ENCODE results near the gene ARMH3. TPM values are rescaled to one million over a fixed set of nuclear protein-coding genes. Genes with fewer than 3 reads are reported as not detected.
A peak's percentile ranks its signal among the peaks of the same experiment; 100 is the strongest.

ARMH3 gene
- polyA plus RNA-seq = 10 to 100 TPM; 14.1 to 21.7 (median 18.1) TPM
- long read RNA-seq, donor 1, full-length matches to known transcripts = 3 of 3 reads
- long read RNA-seq, donor 1, partial matches to known transcripts = 0 of 3 reads
- long read RNA-seq, donor 1, other reads (novel, unspliced or antisense) = 0 of 3 reads
- long read RNA-seq, donor 2 = 0 reads
- long read RNA-seq, donor 3 = 0 reads
- long read RNA-seq, donor 4 = 0 reads
- long read RNA-seq, donor 5 = 0 reads
- long read RNA-seq, donor 6, partial matches to known transcripts = 0 of 1 reads
- long read RNA-seq, donor 6, other reads (novel, unspliced or antisense) = 0 of 1 reads
- long read RNA-seq, donor 7 = 0 reads
- long read RNA-seq, donor 8 = 0 reads
- long read RNA-seq, donor 9 = 0 reads
- long read RNA-seq, donor 10, full-length matches to known transcripts = 1 of 18 reads
- long read RNA-seq, donor 10, partial matches to known transcripts = 17 of 18 reads
- long read RNA-seq, donor 10, other reads (novel, unspliced or antisense) = 0 of 18 reads

DNA sequence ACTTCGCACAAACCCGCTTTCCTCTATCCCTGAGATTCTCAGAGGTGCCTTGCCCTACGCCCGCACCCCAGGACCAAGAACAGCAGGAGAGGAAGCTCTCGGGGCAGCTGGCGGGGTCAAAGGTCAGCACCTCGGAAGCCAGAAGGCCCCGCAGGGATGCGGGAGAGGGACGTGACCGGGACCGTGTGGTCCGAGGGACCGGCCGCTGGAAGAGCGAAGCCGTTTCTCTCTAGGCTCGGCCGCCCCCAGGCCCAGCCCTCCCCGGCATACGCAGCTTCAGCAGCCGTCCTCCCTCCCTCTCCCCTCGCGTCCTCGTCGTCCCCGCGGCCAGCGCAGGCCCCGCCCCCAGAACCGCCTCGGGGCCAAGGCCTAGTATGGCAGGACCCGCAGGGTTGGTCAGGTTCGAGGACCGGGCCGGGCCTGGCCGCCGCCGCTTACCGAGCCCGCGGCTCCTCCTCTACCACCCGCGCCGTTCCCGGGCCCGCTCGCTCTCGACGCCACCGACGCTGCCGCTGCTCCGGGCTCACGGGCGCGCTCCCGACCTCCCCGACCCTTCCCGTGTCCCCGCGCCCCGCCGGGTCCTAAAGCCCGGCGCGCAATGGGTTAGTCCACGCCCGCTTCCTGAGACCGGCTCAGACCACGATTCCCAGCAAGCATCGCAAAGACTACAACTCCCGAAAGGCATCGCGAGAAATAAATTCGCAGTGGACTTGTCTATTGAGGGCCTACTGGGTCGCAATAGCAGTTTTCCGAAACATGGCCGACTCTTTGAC lies at the start of gene ARMH3:
ARMH3 (minus strand) TSS at position 527 of the 773 bp plus-strand sequence. CDS start 16,059 bp downstream, outside the sequence.
- Histone ChIP-seq H3K27me3 (ENCODE audit: control insufficient read depth in 3 of 3, insufficient read depth in 3 of 3, low read length in 3 of 3) (no peaks in the 10 kb centered on the region), H3K4me1 (ENCODE audit: control insufficient read depth in 3 of 3, insufficient read depth in 2 of 3, low read depth in 1 of 3, low read length in 2 of 3) (peaks cover 2 to 9% (median 2%) of the 10 kb centered on the region in 3 donors), H3K4me3 (ENCODE audit: low read depth in 1 of 3, low read length in 3 of 3) (peak within 1 kb of the TSS; percentile 71 to 99 (median 88)), H3K36me3 (ENCODE audit: control insufficient read depth in 3 of 3, insufficient read depth in 2 of 3, low read depth in 1 of 3, low read length in 3 of 3) (no peaks in the 10 kb centered on the region), H3K27ac (ENCODE audit: low read depth in 1 of 3, low read length in 2 of 3) (peak within 1 kb of the TSS; percentile 81 to 96 (median 90)), H3K9me3 (ENCODE audit: control insufficient read depth in 2 of 2, insufficient read depth in 1 of 2, low read depth in 1 of 2, low read length in 1 of 2) (no peaks in the 10 kb centered on the region)
- DNase-seq (peak; percentile 97 to 98), FAIRE-seq (peak; percentile 10)
- WGBS, 3 donors = 0 to 1% (median 1%) methylated on average over 36 to 79 of the region's 79 CpGs

DNA sequence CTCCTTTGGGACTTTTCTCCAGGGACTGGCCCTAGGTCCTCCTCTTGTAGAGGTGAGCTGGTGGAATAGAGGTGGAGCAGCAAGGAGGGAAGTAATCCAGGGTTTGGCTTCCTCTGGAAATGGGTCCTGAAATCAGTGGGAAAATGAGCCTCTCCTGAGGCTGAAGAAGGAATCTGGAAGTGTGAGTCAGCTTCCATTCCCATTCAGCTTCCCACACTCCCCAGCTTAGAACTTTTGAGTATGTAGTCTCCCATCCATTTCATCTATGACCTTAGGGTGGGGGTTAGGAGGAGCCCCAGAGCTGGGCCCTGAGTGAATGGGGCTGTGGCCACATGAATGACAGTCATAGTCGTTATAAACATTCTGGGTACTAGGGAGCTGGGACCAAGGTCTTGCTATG lies 46.4 kb upstream of the ARMH3 start:
- Histone ChIP-seq H3K4me3 (ENCODE audit: low read depth in 1 of 3, low read length in 3 of 3) (no peak overlapping the region), H3K27me3 (ENCODE audit: control insufficient read depth in 3 of 3, insufficient read depth in 3 of 3, low read length in 3 of 3) (no peaks in the 10 kb centered on the region), H3K4me1 (ENCODE audit: control insufficient read depth in 3 of 3, insufficient read depth in 2 of 3, low read depth in 1 of 3, low read length in 2 of 3) (no peaks in the 10 kb centered on the region), H3K36me3 (ENCODE audit: control insufficient read depth in 3 of 3, insufficient read depth in 2 of 3, low read depth in 1 of 3, low read length in 3 of 3) (peaks cover 0 to 21% (median 0%) of the 10 kb centered on the region in 3 donors), H3K27ac (ENCODE audit: low read depth in 1 of 3, low read length in 2 of 3) (no peak overlapping the region), H3K9me3 (ENCODE audit: control insufficient read depth in 2 of 2, insufficient read depth in 1 of 2, low read depth in 1 of 2, low read length in 1 of 2) (no peaks in the 10 kb centered on the region)
- no peak for DNase-seq
- 52 to 74% (median 63%) methylated on average over 1 of the region's 1 CpG for WGBS, 3 donors
- no peak for FAIRE-seq

DNA sequence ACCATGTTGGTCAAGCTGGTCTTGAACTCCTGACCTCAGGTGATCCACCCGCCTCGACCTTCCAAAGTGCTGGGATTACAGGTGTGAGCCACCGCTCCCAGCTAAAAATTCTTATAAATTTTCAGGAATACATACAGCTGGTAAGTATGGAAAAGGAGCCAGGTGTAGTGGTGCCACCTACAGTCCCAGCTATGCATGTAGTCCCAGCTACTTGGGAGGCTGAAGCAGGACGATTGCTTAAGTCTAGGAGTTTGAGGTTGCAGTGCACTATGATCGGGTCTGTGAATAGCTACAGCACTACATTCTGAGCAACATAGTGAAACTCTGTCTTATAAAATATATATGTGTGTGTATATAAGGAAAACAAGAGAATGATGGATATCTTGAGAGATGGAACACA lies 45.2 kb upstream of the ARMH3 start:
- Histone ChIP-seq H3K4me3 (ENCODE audit: low read depth in 1 of 3, low read length in 3 of 3) (no peak overlapping the region), H3K27me3 (ENCODE audit: control insufficient read depth in 3 of 3, insufficient read depth in 3 of 3, low read length in 3 of 3) (no peaks in the 10 kb centered on the region), H3K9me3 (ENCODE audit: control insufficient read depth in 2 of 2, insufficient read depth in 1 of 2, low read depth in 1 of 2, low read length in 1 of 2) (no peaks in the 10 kb centered on the region), H3K27ac (ENCODE audit: low read depth in 1 of 3, low read length in 2 of 3) (no peak overlapping the region), H3K4me1 (ENCODE audit: control insufficient read depth in 3 of 3, insufficient read depth in 2 of 3, low read depth in 1 of 3, low read length in 2 of 3) (no peaks in the 10 kb centered on the region), H3K36me3 (ENCODE audit: control insufficient read depth in 3 of 3, insufficient read depth in 2 of 3, low read depth in 1 of 3, low read length in 3 of 3) (peaks cover 0 to 10% (median 0%) of the 10 kb centered on the region in 3 donors)
- FAIRE-seq (no peak), DNase-seq (peak in 1 of 2 donors; percentile 26)
- WGBS, 3 donors = 69 to 84% (median 84%) methylated on average over 5 of the region's 5 CpGs

DNA sequence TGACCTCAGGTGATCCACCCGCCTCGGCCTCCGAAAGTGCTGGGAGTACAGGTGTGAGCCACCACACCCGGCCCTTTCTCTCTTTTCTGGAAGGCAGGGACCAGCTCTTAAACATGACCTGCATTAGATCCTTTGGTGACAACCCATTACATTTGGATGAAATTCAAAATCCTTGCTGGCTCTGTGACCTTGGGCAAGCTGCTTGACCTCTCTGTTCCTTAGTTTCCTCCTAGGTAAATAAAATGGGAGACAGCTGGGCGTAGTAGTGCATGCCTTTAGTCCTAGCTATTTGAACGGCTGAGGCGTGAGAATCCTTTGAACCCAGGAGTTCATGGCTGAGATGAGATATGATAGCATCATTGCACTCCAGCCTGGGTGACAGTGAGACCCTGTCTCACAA lies 40.5 kb upstream of the ARMH3 start:
- DNase-seq = no peak
- Histone ChIP-seq H3K4me1 (ENCODE audit: control insufficient read depth in 3 of 3, insufficient read depth in 2 of 3, low read depth in 1 of 3, low read length in 2 of 3) (no peaks in the 10 kb centered on the region), H3K27me3 (ENCODE audit: control insufficient read depth in 3 of 3, insufficient read depth in 3 of 3, low read length in 3 of 3) (no peaks in the 10 kb centered on the region), H3K36me3 (ENCODE audit: control insufficient read depth in 3 of 3, insufficient read depth in 2 of 3, low read depth in 1 of 3, low read length in 3 of 3) (peaks cover 0 to 2% (median 0%) of the 10 kb centered on the region in 3 donors), H3K9me3 (ENCODE audit: control insufficient read depth in 2 of 2, insufficient read depth in 1 of 2, low read depth in 1 of 2, low read length in 1 of 2) (no peaks in the 10 kb centered on the region), H3K27ac (ENCODE audit: low read depth in 1 of 3, low read length in 2 of 3) (no peak overlapping the region), H3K4me3 (ENCODE audit: low read depth in 1 of 3, low read length in 3 of 3) (no peak overlapping the region)
- WGBS, 3 donors = 91 to 96% (median 91%) methylated on average over 7 of the region's 7 CpGs
- FAIRE-seq = no peak

- H3K36me3 ChIP-seq (ENCODE audit: control insufficient read depth in 3 of 3, insufficient read depth in 2 of 3, low read depth in 1 of 3, low read length in 3 of 3) = no peaks in the 10 kb centered on the region
- H3K4me3 ChIP-seq (ENCODE audit: low read depth in 1 of 3, low read length in 3 of 3) = no peak overlapping the region
- no peak for FAIRE-seq
- H3K27ac ChIP-seq (ENCODE audit: low read depth in 1 of 3, low read length in 2 of 3) = no peak overlapping the region
- no peak for DNase-seq
- H3K27me3 ChIP-seq (ENCODE audit: control insufficient read depth in 3 of 3, insufficient read depth in 3 of 3, low read length in 3 of 3) = no peaks in the 10 kb centered on the region
- H3K4me1 ChIP-seq (ENCODE audit: control insufficient read depth in 3 of 3, insufficient read depth in 2 of 3, low read depth in 1 of 3, low read length in 2 of 3) = no peaks in the 10 kb centered on the region
- WGBS, 3 donors = 56 to 67% (median 59%) methylated on average over 2 of the region's 2 CpGs
- no peaks in the 10 kb centered on the region for H3K9me3 ChIP-seq (ENCODE audit: control insufficient read depth in 2 of 2, insufficient read depth in 1 of 2, low read depth in 1 of 2, low read length in 1 of 2)
Measured at GRCh38 chr10:102090772-102091171, 34.8 kb upstream of the ARMH3 start.

GRCh38 chr10:102086196-102086595 lies 30.2 kb upstream of the ARMH3 start:
- Histone ChIP-seq H3K27me3 (ENCODE audit: control insufficient read depth in 3 of 3, insufficient read depth in 3 of 3, low read length in 3 of 3) (no peaks in the 10 kb centered on the region), H3K4me1 (ENCODE audit: control insufficient read depth in 3 of 3, insufficient read depth in 2 of 3, low read depth in 1 of 3, low read length in 2 of 3) (no peaks in the 10 kb centered on the region), H3K27ac (ENCODE audit: low read depth in 1 of 3, low read length in 2 of 3) (no peak overlapping the region), H3K4me3 (ENCODE audit: low read depth in 1 of 3, low read length in 3 of 3) (no peak overlapping the region), H3K36me3 (ENCODE audit: control insufficient read depth in 3 of 3, insufficient read depth in 2 of 3, low read depth in 1 of 3, low read length in 3 of 3) (no peaks in the 10 kb centered on the region), H3K9me3 (ENCODE audit: control insufficient read depth in 2 of 2, insufficient read depth in 1 of 2, low read depth in 1 of 2, low read length in 1 of 2) (no peaks in the 10 kb centered on the region)
- WGBS, 3 donors = 92 to 96% (median 94%) methylated on average over 8 of the region's 8 CpGs
- DNase-seq = no peak
- FAIRE-seq = no peak

GRCh38 chr10:102085336-102085735 lies 29.4 kb upstream of the ARMH3 start:
- Histone ChIP-seq H3K4me3 (ENCODE audit: low read depth in 1 of 3, low read length in 3 of 3) (no peak overlapping the region), H3K9me3 (ENCODE audit: control insufficient read depth in 2 of 2, insufficient read depth in 1 of 2, low read depth in 1 of 2, low read length in 1 of 2) (no peaks in the 10 kb centered on the region), H3K27me3 (ENCODE audit: control insufficient read depth in 3 of 3, insufficient read depth in 3 of 3, low read length in 3 of 3) (no peaks in the 10 kb centered on the region), H3K27ac (ENCODE audit: low read depth in 1 of 3, low read length in 2 of 3) (no peak overlapping the region), H3K36me3 (ENCODE audit: control insufficient read depth in 3 of 3, insufficient read depth in 2 of 3, low read depth in 1 of 3, low read length in 3 of 3) (no peaks in the 10 kb centered on the region), H3K4me1 (ENCODE audit: control insufficient read depth in 3 of 3, insufficient read depth in 2 of 3, low read depth in 1 of 3, low read length in 2 of 3) (no peaks in the 10 kb centered on the region)
- 88 to 92% (median 89%) methylated on average over 3 of the region's 3 CpGs for WGBS, 3 donors
- no peak for DNase-seq
- FAIRE-seq = no peak

DNA sequence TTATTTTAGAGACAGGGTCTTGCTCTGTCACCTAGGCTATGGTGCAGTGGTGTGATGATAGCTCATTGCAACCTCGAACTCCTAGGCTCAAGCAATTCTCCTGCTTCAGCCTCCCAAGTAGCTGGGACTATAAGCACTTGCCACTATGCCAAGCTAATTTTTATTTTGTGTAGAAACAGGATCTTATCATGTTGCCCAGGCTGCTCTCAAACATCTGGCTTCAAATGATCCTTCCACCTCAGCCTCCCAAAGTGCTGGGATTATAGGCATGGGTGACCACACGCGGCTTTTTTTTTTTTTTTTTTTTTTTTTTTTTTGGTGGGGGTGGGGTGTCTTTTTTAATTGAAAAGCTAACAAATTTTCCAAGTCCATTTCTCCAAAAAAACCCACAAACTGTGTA lies 27.6 kb upstream of the ARMH3 start:
- Histone ChIP-seq H3K4me3 (ENCODE audit: low read depth in 1 of 3, low read length in 3 of 3) (no peak overlapping the region), H3K9me3 (ENCODE audit: control insufficient read depth in 2 of 2, insufficient read depth in 1 of 2, low read depth in 1 of 2, low read length in 1 of 2) (no peaks in the 10 kb centered on the region), H3K27ac (ENCODE audit: low read depth in 1 of 3, low read length in 2 of 3) (no peak overlapping the region), H3K36me3 (ENCODE audit: control insufficient read depth in 3 of 3, insufficient read depth in 2 of 3, low read depth in 1 of 3, low read length in 3 of 3) (no peaks in the 10 kb centered on the region), H3K4me1 (ENCODE audit: control insufficient read depth in 3 of 3, insufficient read depth in 2 of 3, low read depth in 1 of 3, low read length in 2 of 3) (no peaks in the 10 kb centered on the region), H3K27me3 (ENCODE audit: control insufficient read depth in 3 of 3, insufficient read depth in 3 of 3, low read length in 3 of 3) (no peaks in the 10 kb centered on the region)
- 94 to 96% (median 96%) methylated on average over 3 of the region's 3 CpGs for WGBS, 3 donors
- DNase-seq (no peak), FAIRE-seq (no peak)
